ENCODE results near the gene SYTL3. TPM values are rescaled to one million over a fixed set of nuclear protein-coding genes. Genes with fewer than 3 reads are reported as not detected.
A peak's percentile ranks its signal among the peaks of the same experiment; 100 is the strongest.

SYTL3 gene
- total RNA-seq, 1 experiment from 2014 or later: 0.09 TPM

- Histone ChIP-seq H4K91ac (ENCODE audit: insufficient read length, low read depth, low read length) (no peak overlapping the region), H4K5ac (ENCODE audit: insufficient read length, low read depth, low read length) (no peak overlapping the region), H2BK5ac (ENCODE audit: insufficient read length, low read length) (no peak overlapping the region), H4K20me1 (ENCODE audit: control insufficient read depth, insufficient read depth, insufficient read length) (no peaks in the 10 kb centered on the region), H2BK12ac (ENCODE audit: insufficient read length, low read depth, low read length) (no peak overlapping the region), H3K4me2 (ENCODE audit: insufficient read depth, insufficient read length, low read length) (no peak overlapping the region), H3T11ph (ENCODE audit: low read length) (no peak overlapping the region), H4K8ac (replicated peaks; ENCODE audit: insufficient read length, low read depth, low read length) (no peak overlapping the region), H3K27me3 (ENCODE audit: insufficient read depth, low read length) (no peaks in the 10 kb centered on the region), H3K9me3 (ENCODE audit: control insufficient read depth, low read depth, low read length) (no peaks in the 10 kb centered on the region), H3K14ac (ENCODE audit: insufficient read depth, low read length) (no peak overlapping the region), H3K4me1 (ENCODE audit: insufficient read depth, low read length) (peaks cover 6% of the 10 kb centered on the region; the same call in 1 of the 2 replicates), H3K23ac (ENCODE audit: insufficient read length, low read depth, low read length) (no peak overlapping the region), H3K4ac (ENCODE audit: low read depth, low read length) (no peak overlapping the region), H3K56ac (ENCODE audit: insufficient read length, low read depth, low read length) (no peak overlapping the region), H2AK5ac (ENCODE audit: insufficient read length, low read length) (no peak overlapping the region), H2BK120ac (ENCODE audit: low read depth, low read length, poor library complexity, severe bottlenecking) (no peak overlapping the region), H3K9ac (ENCODE audit: extremely low read depth, insufficient read length, low read length) (no peak overlapping the region), H2AFZ (ENCODE audit: low read length) (no peak overlapping the region), H3K27ac (ENCODE audit: insufficient read length, low read depth, low read length) (no peak overlapping the region), H2BK15ac (ENCODE audit: low read depth, low read length) (no peak overlapping the region), H3K79me1 (ENCODE audit: insufficient read depth, low read depth, low read length, poor library complexity, severe bottlenecking) (no peaks in the 10 kb centered on the region), H3K18ac (ENCODE audit: insufficient read length, low read depth, low read length) (no peak overlapping the region), H2BK20ac (ENCODE audit: low read depth, low read length, poor library complexity, severe bottlenecking) (no peak overlapping the region), H3K23me2 (ENCODE audit: insufficient read length, low read depth, low read length, poor library complexity, severe bottlenecking) (no peaks in the 10 kb centered on the region), H3K79me2 (ENCODE audit: insufficient read depth, low read length) (peaks cover 69% of the 10 kb centered on the region)
- H3K36me3 Mint-ChIP-seq (ENCODE audit: insufficient read depth in 1 of 3, low read depth in 3 of 3): peaks cover 2 to 44% (median 21%) of the 10 kb centered on the region in 3 experiments; a peak in 5 of 7 replicates
- no peak overlapping the region for H3K4me3 Mint-ChIP-seq
- WGBS (ENCODE audit: extremely low coverage, insufficient read length, low lambda C conversion rate): no CpG with 5 or more reads among the region's 7 CpGs
- DNase-seq: no peak
- TF ChIP-seq CTCF (conservative IDR thresholded peaks at IDR 0.05): no peak
- H3K27ac Mint-ChIP-seq: peak overlapping the region in 2 of 3 experiments; percentile 5 to 37; a peak in 3 of 7 replicates
- H3K4me1 Mint-ChIP-seq: peaks cover 63 to 68% of the 10 kb centered on the region in 2 experiments
- no peaks in the 10 kb centered on the region for H3K27me3 Mint-ChIP-seq (ENCODE audit: low read depth)
- H3K9me3 Mint-ChIP-seq: no peaks in the 10 kb centered on the region
Observed at GRCh38 chr6:158801655-158802294, 151.9 kb downstream of the SYTL3 start.

Data from H9 (cell line).